NCI-H2196 treated with DMSO at 0.1 percent for 48 hours (cell line): Measurements from ENCODE around the gene ACACA.

Experiments used
- DNase-seq: peaks from one replicate; lab custom pipeline; 2025; ENCODE audit not compliant: unreplicated experiment; lab: John Stamatoyannopoulos, UW

The ACACA gene

DNA sequence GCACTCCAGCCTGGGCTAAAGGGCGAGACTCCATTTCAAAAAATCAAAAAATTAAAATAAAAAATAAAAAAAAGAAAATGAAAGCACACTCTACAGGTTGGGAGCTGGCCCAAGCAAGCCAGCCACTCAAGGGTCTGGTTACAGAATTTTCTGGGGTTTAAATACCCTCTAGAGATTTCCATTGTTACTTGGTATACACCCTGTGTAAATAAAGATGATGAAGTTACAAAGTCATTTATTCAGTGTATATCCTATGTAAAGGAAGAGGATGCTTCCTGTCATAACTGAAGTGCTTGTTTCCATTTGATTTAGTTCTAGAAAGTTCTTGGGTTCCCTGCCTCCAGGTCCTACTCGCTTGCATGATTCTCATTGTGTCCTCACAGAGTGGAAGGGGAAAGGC, 110.7 kb downstream of the ACACA start:
- no peak for DNase-seq

DNA sequence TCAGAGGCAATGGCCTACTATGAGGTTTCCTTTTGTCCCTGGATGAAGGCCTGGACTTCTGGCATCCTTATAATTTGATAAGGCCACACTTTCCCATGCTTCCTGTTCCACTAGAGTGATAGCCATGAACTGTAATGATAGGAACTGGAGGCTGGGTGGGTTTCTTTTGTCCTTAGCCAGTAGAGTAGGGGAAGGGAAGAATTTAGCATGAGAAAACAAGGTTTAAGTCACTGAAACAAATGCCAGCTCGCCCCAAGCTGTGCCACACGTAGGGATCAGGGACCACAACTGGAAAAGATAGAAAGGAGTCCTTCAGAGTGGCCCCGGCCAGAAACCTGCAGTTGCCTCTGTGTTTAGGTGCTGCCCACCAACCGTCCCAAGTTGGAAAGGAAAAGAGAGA, 111.7 kb downstream of the ACACA start:
- no peak for DNase-seq

DNA sequence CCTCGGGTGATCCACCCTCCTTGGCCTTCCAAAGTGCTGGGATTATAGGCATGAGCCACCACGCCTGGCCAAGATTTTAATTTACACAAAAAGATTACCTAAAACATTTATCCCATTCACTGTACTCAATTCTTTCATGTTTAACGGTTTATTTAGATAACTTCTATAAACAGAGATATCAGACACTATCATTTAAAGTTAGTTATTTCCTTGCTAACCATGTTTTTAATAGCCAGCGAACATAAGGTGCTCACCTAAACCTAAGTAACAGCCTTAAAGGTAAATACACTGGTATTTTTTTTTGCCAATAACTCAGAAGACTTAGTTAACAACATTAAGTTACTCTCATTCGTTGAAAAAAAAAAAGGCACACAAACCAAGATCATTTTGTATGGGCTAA, 112.9 kb downstream of the ACACA start:
- no peak for DNase-seq

DNA sequence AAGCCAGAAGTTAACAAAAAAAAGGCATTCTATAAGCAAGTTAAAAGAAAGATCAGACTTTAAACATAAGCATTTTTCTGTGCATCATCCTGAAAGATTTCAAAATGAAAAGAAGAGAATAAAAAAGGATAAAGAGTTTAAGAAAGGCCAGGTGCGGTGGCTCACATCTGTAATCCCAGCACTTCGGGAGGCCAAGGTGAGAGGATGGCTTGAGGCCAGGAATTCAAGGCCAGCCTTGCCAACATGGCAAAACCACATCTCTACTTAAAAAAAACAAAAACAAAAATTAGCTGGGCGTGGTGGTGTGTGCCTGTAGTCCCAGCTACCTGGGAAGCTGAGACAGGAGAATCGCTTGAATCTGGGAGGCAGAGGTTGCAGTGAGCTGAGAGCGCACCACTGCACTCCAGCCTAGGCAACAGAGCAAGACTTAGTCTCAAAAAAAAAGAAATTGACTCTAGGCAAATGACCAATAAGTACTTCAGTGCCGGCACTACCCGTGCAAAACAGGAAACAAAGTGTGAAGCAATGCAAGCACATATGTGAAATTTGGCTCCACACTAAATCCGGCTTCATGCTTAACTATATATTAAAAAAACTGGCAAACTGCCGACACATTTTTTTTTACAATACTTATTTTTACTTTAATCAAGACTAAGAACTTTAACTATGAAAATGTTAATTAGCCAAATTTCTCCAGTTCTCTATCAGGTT, 114.1 kb downstream of the ACACA start:
- DNase-seq = no peak

DNA sequence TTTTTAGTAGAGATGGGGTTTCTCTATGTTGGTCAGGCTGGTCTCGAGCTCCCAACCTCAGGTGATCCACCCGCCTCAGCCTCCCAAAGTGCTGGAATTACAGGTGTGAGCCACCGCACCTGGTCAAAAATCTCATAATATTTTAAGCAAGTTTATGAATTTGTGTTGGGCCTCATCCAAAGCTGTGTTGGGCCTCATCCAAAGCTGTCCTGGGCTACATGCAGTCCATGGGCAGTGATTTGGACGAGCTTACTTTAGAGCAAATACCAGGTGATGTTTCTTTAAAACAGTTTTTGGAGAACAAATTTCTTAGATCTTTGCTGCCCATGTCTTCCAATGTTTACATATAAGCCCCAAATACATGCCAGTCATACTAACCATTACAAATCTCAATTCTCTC, 115.3 kb downstream of the ACACA start:
- DNase-seq = no peak

DNA sequence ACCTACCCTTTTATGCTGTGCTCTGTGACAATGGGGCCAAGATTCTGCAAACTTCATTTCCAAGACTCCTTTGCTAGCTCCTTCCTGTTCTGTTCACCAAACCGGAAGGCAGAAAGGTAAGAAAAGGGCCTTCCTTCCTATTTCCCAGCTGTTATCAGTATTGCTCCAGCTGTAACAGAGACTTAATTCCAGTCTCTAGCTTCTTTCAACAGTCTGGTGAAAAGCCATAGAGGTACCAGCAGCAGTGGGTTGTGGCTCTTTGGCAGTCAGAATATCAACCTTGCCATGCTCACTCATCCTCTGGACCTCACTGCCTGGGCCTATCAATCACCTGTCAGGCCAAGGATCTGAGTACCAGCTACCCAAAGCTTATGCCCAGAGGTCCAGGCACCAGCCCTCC, 120.2 kb downstream of the ACACA start:
- no peak for DNase-seq

DNA sequence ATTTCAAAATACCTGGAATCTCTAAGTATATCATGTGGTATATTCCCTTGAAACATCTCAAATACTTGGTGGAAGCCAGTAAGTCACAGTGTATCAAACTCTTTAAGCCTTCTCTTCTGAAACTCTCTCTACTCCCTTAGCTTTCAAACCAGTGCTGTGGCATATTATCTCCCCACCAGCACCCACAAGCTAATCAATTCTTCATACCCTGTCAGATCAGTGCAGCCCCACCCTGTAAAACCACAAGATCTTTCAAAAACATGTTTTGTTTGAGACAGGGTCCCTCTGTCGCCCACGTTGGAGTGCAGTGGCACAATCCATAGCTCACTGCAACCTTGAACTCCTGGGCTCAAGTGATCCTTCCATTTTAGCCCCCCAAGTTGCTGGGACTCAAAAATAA, 122.4 kb downstream of the ACACA start:
- DNase-seq = no peak

DNA sequence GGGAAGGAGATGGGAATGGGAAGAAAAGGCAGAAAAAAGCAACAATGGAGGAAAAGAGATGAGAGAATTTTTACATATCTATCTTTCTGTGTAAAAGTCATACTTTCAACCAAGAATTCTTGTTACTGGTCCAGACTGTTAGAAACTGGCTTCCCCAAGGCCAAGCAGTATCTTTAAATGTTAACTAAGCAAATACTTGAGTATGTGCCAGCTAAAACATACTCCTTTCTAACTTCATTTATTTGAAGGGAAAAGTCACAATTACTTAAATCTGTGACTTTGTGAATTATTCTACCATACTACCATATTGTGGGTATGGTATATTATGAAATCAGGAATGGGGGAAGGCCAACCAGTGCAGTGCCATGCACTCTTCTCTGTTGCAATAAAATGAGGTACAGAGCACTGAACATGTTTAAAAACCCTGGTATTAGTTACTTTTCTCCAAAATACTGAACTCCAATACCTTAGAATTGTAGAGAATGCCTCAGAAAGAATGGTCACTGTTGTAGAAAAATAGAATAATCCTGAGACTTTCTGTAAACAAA, 123.1 kb downstream of the ACACA start:
- no peak for DNase-seq

DNA sequence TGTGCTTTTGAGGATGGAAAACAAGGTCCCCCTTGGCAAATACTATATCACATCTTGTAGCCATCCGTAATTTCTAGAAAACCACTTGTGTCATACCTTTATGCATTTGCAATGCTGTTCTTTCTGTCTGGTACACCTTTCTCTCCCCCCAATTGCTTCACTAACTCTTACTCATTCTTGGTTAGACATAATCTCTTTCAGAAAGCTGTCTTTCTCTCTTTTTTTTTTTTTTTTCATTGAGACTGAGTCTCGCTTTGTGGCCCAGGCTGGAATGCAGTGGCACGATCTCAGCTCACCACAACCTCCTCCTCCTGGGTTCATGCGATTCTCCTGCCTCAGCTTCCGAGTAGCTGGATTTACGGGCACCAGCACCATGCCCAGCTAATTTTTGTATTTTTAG, 125.8 kb downstream of the ACACA start:
- no peak for DNase-seq

DNA sequence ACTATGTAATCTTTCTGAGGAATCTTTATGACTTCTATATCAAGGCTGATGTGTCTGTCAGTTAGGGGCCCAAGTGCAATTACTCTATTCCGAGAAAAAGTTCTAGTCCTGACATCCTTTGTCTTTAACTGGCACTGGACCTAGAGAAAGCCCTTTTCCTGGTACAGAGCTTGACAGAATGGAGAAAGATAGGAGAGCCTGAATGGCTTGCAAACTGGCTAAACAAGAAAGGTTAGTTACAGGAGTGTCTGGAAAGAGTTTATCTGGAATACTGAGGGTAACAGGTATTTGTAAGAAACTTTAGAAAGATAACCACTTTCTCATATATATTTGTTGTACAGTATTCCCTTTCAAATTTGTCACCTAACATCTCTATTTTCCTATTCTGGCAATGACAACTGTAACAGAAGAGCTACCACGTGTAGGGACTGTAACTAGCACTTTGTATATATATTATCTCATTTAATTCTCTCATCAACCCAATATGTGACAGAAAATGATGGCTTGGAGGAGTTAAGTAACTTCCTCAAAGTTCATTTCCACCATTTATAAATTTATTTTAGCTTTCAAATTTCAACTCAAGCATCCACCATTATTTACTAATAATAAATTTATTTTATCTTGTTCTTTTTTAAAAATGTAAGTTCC, 128.3 kb downstream of the ACACA start:
- DNase-seq = no peak

DNA sequence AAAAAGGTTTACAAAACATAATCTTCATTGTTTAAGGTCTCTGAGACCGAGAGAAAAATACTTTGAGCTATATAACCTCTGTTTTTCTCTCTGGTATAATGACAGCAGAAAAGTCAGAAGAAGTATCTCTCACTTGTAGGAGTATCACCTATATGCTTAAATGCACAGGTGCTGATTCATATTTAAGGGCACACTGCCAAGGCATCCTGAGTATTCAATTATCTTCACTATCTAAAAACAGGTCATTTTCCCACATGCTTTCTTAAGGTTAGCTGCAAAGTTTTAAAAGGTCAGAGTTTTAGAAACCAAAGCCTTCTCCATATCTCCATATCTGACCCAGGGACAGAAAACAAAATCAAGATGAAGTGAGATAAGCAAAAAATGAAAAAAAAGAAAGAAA, 130.2 kb downstream of the ACACA start:
- DNase-seq = no peak

DNA sequence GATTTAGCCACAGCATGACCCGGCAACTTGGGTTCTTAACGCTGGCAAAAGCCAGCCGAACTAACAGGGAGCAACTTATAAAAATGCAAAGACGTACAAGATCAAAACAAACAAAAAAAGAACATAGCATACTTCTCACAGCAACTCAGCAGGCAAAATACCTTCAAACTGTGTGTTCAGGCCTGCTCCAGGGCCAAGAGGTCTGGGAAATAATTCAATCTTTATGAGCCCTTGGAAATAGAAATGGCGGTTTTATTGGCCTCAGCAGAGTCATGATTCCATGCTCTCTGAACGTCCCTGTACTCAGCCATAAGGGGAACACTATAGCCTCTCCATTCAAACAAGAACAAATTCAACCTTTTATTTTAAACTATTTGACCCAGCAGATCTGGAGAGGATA, 132.2 kb downstream of the ACACA start:
- DNase-seq = no peak

DNA sequence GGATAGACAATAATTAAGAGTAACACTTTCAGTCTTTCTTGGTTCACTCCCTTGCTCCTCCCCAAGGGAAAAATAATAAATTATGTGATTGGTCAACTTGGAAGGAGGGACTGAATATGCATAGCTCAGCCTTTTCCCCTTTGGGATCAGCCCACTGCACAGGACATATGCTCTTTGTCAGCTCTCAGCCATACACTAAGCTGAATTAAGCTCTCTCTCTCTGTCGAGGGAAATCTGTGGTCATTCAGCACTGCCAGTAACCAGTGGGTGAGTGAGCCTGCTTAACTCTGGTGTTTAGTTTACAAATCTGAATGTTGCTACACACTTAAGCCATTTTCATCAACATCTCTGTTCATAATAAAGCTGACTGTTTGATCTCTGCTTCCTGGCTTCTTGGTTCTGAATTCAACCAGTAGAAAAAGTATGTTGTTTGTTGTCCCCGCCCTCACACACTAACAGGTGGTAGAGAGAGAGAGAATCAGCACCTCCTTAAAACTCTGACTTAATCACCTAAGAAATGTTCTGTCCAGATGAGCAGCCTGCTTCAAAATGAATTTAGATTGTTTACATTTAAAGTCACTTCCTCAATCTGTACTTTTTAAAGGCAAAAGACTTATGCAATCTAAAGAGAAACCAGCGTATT, 133.1 kb downstream of the ACACA start:
- DNase-seq = no peak

DNA sequence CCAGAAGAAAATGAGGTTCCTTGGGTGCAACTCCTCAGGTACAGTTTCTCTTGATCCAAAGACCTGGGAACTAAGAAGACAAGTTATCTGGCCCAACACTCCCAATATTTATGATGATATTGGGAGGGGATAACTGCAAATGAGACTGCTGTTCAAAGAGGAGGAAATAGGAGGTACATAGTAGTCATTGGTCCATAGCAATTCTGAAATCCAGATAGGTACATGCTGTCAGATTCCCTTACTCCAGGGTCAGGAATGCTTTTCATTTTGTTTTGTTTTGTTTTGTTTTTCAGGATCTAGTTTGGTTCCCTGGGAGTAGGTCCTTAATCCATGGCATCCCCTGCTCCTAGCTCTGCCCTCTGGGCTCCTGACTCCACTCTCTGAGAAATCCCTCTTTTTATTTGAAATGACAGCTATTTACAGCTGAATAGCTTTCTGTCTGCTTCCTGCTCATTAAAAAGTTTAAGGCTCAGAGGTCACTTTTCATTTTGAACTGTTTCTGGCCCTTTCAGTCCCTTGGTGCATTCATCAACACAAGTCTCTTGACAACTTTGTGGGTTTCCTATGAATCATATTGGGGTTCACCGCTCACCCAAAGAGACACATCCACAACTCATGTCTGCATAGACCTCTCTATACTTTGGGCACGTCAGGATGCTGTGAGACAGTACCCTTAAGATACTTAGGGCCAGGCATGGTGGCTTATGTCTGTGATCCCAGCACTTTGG, 141.0 kb downstream of the ACACA start:
- DNase-seq = no peak

DNA sequence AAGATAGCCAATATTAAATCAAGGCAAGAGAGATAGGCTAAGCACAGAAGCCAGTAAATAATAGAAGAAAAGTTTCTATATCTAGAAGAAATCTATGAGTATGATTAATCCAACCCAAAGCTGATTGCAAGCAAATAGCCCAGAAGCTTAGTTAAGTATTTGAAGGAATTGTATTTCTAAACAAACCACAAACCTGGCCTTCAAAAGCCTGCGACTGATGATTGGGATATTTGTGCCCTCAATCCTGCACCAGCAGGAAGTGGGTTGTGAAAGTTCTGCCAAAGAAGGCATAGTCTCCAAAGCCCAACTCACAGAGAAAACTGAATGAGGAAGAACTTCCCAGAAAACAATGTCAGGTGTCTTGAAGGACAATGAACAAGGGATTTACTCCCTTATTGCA, 145.3 kb downstream of the ACACA start:
- no peak for DNase-seq

DNA sequence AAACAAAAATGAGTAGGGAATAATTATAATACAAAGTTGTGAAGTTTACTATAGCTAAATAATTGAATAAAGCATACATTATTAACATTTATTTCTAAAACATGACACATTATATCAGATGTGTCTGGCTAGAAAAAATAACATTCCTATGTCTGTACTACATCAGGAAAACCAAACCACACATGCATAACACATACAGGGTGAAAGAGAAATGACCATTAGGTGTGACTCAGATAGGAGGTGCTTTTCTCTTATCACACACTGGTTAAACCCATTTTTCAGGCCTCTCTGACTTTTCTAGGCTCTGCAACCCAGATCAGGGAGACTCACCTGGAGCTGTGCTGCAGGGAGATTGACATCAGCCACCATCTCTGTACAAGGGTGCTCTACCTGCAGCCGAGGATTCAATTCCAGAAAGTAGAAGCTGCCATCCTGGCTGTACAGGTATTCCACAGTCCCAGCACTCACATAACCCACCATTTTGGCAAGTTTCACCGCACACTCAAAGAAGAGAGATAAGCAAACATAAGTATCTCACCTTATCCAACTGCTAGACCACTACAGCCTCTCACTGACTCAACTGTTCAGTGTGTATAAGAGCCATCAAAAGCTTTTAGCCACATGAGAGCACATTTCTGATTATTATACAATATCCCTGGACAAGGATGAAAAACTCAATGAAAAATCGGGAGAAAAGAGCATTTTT, 147.5 kb downstream of the ACACA start:
- no peak for DNase-seq

DNA sequence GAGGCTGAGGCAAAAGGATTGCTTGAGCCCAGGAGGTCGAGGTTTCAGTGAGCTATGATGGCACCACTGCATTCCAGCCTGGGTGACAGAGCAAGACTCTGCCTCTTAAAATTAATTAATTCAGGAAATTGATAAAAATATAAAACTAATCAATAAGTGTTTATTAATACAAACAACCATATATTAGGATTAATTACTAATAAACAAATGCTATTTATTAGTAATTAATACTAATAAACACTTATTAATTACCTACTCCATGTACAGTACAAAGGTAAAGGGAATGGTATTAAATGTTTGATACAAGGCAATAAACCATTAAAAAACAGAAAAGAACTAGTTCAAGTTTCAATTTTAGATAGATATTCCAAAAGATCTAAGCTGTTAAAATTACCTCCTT, 150.0 kb downstream of the ACACA start:
- no peak for DNase-seq

DNA sequence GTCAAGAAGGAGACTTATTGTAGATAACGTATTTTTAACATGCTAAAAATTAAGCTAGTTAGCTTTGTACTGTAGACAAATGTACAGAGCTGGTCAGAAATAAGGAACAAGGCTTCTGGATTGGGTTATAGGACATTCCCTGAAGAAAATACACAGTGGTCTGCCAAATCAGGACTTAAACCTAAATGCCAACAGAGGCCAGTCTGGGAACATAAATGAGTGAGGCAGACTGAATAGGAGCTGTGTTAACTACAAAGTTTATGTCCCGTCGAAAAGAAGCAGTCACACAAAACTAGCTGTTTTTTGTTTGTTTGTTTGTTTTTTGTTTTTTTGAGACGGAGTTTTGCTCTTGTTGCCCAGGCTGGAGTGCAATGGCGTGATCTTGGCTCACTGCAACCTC, 151.2 kb downstream of the ACACA start:
- DNase-seq = no peak

DNA sequence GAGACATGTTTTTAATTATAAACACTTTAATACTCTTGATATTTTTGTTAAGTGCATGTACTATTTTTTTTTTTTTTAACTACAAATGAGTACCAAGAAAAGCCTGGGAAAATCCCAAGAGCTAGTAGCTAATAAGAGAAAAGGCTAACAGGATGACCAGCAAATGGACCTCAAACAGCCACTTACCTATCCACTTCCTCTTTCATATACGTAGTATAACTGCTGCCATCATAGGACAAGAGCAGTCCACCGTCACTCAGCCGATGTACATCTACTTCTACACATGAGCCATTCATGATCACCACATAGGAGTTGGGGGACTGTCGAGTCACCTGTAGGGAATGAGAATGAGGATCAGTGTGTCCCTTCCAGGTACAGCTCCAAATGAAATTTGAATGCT, 158.8 kb downstream of the ACACA start:
- DNase-seq = no peak

DNA sequence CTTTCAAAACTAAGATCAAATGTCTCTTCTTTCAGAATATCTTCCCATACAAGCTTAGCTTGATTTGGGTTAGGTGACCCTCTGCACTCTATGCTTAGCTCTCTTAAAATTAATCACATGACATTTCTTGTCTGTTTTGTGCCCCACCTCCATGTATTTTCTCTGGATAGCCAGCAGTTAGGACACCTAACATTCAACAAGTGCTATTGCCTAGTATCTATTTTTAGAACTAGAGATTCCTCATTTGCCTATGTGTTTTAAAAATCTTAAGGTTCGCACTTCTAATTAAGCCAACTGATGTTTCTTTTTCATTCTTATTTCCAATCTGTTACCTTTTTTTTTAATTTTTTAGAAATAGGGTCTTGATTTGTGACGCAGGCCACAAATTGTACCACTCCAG, 160.6 kb downstream of the ACACA start:
- DNase-seq = no peak

DNA sequence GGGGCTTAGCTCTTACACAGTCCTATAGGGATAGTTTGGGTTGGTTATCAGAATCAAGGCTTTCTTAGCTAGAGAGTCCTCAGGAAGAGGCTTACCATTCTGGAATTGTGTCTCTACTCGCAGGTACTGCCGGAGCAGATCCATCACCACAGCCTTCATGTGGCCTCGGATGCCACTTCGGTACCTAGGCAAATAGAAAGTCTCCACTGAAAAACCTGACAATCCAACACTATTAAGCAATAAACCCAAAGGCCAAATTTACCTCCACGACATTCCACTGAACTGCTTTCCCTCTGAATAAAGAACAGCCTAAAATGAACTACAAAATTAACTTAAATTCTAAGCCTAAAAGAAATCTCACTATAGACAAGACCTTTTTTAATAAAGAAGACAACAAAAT, 166.3 kb downstream of the ACACA start:
- DNase-seq = no peak
